LHCN-M2 (cell line): Measurements from ENCODE around the gene OSBPL5. TPM values are rescaled to one million over a fixed set of nuclear protein-coding genes. Genes with fewer than 3 reads are reported as not detected.
A peak's percentile ranks its signal among the peaks of the same experiment; 100 is the strongest.

Experiments used
- DNase-seq: peaks from one replicate; pipeline ENCODE4 v3.0.0-alpha.2; 2012; ENCODE audit warnings: low read depth
- total RNA-seq: library from RNA; depleted of rRNA; stranded (reverse); fragments of >200 nt; gene quantifications from 2 replicates; pipeline ENCODE4 v1.2.3, GENCODE V29; 2014

Gene OSBPL5
- total RNA-seq, 1 experiment from 2014 or later, result 25.0 TPM

- no peak for DNase-seq
Observed at GRCh38 chr11:3152471-3153110, 12.5 kb downstream of the OSBPL5 start.

- DNase-seq, result no peak
Observed at GRCh38 chr11:3150726-3151125, 14.4 kb downstream of the OSBPL5 start.

GRCh38 chr11:3149852-3150188, 15.3 kb downstream of the OSBPL5 start:
- no peak for DNase-seq

DNA sequence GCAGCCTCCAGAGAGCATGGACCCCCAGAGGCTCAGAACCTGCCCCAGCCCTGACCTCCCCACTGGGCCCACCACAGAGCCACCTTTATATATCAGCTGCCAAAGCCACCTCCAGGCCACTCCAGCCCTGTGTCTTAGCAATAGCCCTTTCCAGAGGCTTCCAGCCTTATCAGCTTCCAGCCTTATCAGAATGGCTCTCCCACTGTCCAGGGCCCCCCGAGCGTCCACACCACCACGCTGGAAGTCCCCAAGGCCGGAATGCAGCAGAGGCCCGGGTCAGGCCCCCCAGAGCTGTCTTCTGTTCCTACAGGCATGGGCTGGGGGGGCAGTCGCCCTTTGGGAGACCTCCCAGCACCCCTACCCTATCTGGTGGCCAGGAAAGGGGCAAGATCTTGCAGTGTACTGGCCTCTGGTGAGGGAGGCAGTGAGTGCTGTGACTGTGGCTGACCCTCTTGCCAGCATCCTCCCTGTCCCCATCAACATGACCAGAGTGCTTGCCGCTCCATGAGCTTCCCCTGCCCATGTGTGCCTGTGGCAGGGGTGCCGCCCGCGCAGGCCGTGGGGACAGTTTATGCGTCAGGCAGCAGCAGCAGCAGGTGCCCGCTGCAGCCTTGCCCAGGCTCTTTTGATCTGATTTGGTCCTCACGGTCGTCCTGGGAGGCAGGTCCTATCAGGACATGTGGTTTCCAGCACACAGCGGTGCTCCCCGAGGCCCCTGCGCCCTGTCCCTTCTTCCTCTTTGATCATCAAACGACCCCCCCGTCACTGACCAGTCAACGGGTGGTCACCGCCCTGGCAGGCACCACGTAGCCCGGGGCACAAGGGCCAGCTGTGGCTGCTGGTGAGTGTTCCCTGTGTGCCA, 15.9 kb downstream of the OSBPL5 start:
- DNase-seq, result no peak

DNA sequence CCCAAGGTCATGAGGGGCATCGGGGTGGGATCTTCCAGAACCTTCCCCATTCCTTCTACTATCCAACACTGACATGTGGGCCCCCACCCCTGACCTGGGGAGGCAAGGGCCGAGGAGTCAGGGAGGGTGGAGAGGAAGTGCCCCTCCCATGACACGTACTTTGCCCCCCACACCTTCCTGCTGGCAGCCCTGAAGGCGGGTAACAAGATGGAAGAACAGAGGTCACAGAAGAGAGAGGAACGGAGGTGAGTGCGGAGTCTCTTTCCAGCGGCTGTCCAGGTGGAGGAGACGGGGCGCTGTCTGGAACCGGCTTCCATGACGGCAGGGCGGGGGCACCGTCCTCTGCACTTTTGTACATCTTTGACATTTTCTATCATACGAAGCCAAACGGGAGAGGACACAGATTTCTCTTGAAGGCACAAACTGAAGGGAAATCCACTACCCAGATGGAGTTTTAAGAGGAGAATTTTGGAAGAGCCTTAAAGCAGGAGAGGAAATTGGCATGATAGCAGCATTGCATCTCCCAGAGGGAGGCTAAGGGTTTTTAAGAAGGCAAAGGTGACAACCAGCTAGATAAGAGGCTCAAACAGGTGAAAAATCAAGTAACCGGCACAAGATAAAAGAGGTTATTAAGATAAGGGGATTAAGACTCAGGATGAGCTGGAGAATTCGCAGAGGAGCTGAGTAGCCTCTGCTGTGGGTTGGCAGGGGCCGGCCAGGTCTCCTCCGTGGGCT, 16.7 kb downstream of the OSBPL5 start:
- no peak for DNase-seq

GRCh38 chr11:3147626-3148025, 17.5 kb downstream of the OSBPL5 start:
- DNase-seq, result no peak

GRCh38 chr11:3147257-3147619, 17.9 kb downstream of the OSBPL5 start:
- DNase-seq, result no peak

GRCh38 chr11:3146612-3147256, 18.4 kb downstream of the OSBPL5 start:
- DNase-seq, result peak; percentile 54

DNA sequence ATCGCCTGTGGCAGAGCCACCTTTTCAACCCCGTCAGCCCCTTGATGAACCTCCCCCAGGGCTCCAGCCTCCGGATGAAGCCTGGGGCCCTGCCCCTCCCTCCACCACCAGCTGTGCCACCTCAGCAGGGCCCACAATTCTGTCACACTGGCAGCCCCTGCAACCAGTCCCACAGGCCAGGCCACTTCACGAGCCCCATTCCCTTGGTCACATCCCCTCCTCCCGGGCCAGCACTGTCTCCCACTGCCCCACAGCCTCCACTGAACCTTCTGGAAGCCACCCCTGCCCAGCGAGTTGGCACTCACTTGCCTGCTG, 19.9 kb downstream of the OSBPL5 start:
- DNase-seq, result no peak

DNA sequence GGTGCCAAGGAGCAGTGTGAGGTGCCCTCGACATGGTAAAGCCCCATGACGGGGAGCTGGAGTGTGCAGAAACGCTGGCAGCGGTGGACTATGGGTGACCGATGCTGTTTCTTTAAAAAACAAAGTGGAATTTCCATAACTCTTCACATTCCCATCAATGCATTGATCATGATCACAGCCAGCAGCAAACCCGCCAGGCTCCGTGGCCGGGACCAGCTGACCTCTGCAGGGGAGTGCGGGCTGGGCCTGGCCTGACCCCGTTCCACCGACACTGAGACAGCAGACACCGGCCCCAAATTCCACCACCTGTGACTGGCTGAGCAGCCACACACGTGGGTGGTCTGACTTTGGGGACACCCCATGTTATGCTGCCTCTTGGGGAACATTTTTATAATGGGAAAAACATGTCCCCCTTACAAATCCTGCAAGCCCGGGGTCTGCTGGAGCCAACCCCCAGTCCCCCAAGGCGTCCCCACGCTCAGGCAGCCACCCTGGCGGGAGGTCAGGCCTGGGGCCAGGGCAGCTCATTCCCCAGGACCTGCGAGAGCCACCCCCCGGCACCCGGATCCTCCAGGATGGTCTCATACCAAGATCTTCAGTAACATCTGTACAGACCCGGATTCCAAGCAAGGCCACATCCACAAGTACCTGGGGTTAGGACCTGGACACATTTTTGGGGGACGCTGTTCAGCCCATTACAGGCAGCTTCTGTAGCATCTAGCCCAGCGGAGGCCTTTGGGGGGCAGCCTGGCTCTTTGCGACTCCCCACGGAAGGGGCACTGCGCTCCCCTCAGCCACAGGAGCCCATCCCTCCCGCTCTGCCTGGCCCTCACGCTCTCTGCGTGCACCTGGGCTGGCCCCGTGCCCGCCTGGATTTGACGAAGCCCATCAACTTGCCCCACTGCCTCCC, 20.6 kb downstream of the OSBPL5 start:
- no peak for DNase-seq

DNA sequence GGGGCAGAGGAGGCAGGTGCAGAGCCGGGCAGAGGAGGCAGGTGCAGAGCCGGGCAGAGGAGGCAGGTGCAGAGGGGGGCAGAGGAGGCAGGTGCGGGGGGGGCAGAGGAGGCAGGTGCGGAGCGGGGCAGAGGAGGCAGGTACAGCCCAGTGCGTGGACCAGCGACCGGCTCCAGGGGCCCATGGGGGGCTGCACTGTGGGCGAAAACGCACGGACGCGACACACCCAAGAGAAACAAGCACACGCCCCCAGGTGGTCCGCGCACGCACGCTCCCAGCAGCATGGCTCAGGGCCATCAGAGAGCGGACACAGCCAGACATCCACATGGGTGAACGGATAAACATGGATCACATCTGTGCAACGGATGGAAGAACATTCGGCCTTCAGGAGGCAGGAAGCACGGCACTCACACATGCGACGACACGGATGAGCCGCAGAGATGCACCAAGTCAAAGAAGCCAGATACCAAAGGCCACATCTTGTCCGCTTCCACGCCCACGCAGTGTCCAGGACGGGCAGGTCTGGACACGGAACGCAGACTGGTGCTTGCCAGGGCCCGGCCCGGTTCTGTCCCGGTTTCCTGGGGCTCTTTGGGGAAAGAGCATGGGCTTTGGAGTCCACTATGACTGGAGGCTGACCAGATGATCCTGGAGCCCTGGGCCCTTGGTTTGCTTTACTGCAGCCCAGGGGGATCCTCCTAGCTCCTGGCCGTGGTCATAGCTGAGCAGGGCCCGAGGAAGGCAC, 21.8 kb downstream of the OSBPL5 start:
- no peak for DNase-seq

DNA sequence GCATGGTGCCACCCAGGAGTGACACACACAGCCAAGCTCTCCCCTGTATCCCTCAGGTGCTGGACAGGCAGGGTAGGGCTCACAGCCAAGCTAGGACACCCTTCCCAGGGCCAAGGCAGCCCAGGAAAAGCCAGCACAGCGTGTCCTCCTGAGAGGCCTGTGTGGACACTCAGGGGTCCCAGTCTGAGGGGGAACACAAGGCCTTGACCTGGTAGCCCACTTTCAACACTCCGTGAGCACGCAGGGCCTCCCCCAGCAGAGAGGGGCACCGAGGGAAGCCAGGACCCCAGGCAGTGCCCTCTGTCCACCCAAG, 24.9 kb downstream of the OSBPL5 start:
- no peak for DNase-seq

DNA sequence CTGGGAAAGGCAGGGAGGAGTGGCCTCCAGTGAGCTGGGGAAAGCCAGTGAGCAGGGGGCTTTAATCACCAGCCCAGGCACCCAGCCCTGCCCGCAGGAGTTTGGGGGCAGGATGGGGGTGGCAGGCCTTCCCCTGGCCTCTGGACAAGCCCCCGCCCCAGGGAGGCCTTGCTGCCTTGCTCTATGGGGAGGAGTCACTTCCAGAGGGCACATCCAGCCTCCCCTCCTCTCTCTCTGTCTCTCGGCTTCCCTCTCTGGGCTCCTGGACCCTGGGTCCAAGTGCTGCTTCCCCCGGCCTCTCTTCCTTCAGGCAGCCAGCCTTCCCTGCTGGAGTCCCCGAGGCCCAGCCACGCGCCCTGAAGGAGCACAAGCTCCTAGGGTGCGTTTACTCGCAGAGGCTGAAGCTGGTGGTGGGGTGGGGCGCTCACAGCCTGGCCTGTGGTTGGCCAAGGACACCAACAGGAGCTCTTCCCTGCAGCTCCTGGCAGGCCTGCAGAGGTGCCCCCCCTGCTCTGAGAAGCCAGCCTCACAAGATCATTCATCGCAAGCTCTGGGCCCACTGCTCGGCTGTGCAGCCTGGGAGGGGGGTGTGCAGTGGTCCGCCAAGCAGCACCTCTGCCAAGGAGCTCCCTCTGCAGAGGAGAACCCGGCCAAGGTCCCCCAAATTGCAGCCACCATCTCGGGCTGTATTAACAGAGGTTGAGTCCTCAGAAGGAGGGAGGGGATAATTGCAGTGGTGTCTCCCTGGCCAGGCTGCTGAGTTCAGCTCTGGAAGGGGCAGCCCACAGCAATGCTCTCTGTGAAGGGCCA, 25.4 kb downstream of the OSBPL5 start:
- no peak for DNase-seq

DNA sequence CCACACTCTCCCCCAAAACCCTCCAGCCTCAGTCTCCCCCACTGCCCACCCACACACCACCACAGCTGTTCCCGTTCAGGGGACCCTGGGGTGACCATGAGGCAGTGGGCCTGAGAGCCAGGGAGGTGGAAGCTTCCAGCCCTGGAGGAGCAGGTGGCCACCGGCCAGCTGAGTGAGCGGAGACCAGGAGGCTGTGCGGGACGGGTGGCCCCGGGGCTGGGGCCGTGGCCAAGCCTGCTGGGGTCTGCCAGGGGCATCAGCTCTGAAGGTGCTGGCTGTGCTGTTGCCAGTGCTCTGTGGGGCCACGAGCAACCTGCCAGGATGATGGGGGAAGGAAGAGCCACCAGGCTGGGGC, 26.0 kb downstream of the OSBPL5 start:
- no peak for DNase-seq

DNA sequence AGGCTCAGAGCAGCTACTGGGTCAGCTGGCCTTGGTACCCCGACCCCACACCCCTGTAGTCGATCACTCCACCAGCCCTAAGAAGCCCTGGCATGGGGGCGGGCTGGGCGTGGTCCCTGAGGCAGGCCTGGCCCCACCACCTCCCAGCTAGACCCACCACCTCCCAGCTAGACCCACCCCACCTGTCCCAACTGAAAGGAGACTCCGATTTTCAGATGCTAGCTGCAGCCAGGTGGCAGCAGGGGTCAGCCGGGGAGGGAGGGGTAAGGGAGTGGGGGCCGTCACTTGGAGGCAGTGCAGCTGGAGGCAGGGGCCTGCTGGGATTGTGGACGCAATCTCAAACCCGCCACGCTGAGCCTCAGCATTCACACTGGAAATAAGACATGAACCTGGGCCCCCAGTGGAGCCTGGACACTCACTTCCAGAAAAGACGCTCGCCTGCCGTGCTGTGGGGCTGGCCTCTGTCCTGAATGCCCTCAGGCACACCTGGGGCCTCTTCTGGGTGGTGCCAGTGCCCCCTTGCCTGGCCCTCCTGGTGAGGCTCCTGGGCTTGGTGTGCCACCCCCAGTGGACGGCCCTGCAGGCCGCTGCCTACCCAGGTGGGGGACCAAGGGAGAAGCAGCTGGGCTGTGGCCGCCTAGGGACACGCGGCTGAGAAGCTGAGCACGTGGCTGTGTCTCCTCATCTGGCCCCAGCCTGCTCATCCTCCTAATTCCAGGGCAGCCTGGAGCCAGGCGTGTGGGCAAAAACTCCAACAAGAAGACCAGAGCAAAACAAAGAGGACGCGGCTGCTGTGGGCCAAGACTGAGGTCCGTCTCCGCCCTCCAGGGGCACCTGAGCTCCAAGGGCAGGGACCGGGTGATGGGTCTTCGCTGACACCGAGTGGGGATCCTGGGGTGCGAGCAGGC, 26.7 kb downstream of the OSBPL5 start:
- no peak for DNase-seq

GRCh38 chr11:3137486-3138177, 27.5 kb downstream of the OSBPL5 start:
- no peak for DNase-seq

DNA sequence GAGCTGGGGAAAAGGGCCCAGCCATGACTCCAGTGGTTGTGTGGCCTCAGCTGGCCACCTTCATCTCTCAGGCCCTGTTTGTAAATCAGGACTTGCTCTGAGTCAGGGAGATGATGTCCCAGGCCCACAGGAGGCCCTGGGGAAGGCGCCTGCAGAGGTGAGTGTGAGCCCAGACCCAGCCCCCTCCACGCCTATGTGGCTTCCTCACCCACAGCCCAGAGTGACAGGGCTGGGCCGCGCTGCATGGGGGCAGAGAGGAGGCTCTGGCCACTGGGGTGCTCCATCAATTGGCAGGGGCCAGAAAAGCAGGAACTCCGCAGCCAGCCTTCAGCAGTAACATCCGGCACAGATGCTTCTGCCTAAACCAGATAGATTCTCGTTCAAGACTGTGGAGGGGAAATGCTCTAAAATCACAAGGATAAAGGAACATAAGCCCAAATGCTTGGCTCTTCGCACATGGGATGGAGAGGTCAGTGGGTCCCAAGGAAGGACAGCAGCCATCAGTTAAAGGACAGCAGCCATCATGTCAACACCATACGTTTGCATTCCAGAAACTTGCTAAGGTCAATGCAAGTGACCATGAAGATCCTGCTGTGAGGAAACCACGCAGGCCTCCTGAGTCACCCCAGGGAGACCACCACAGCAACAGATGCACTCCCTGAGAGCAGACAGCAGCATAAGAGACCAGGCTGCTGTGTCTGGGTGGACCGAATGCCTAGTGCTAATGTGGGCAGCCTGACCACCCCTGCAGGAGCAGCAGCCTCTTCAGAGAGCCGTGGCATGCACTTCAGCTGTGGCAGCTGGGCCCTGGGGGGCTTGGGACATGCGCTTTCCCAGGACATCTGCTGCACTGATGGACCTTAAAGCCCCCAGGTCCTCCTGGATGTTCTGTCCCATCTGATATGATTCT, 28.3 kb downstream of the OSBPL5 start:
- DNase-seq, result peak; percentile 52
